ENCODE data around the gene AARS1. TPM values are rescaled to one million over a fixed set of nuclear protein-coding genes. Genes with fewer than 3 reads are reported as not detected.

The AARS1 gene
- polyA plus RNA-seq, 3 donors: 13.9 to 16.6 (median 16.3) TPM

DNA sequence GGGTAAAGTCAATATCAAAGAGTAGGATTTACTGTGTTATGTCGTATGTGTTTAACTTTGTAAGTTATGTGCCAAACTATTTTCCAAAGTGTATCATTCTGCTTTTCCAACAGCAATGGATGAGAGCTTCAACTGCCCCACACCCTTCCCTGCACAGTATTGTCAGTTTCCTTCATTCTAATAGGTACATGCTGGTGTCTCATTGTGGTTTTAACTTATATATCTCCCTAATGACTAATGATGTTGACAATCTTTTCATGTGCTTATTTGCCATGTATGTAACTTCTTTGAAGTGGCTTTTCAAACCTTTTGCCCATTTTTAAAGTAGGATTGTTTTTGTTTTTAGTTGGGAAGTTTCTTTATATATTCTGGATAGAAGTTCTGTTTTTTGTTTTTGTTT, 13.4 kb upstream of the AARS1 start:
- Mint-ChIP-seq H3K27me3 (ENCODE audit: low read depth in 3 of 3) (no peaks in the 10 kb centered on the region), H3K27ac (peak overlapping the region in 1 of 7 donors; percentile 43), H3K36me3 (peaks cover 14 to 29% of the 10 kb centered on the region in 2 donors), H3K4me3 (no peak overlapping the region), H3K9me3 (peaks cover 4 to 10% (median 8%) of the 10 kb centered on the region in 7 donors), H3K4me1 (peaks cover 47% of the 10 kb centered on the region)
- TF ChIP-seq, protein P1, sequence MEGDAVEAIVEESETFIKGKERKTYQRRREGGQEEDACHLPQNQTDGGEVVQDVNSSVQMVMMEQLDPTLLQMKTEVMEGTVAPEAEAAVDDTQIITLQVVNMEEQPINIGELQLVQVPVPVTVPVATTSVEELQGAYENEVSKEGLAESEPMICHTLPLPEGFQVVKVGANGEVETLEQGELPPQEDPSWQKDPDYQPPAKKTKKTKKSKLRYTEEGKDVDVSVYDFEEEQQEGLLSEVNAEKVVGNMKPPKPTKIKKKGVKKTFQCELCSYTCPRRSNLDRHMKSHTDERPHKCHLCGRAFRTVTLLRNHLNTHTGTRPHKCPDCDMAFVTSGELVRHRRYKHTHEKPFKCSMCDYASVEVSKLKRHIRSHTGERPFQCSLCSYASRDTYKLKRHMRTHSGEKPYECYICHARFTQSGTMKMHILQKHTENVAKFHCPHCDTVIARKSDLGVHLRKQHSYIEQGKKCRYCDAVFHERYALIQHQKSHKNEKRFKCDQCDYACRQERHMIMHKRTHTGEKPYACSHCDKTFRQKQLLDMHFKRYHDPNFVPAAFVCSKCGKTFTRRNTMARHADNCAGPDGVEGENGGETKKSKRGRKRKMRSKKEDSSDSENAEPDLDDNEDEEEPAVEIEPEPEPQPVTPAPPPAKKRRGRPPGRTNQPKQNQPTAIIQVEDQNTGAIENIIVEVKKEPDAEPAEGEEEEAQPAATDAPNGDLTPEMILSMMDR (IDR thresholded peaks at IDR 0.05): no peak
- Histone ChIP-seq H3K4me3 (replicated peaks in 1 of 3; ENCODE audit: low read depth in 2 of 3, low read length in 3 of 3) (no peak overlapping the region), H2AFZ (ENCODE audit: insufficient read depth, low read depth, low read length, poor library complexity, severe bottlenecking) (no peak overlapping the region), H3K79me2 (ENCODE audit: insufficient read depth, low read length) (peaks cover 72% of the 10 kb centered on the region), H3K9me3 (replicated peaks in 1 of 2; ENCODE audit: control insufficient read depth in 1 of 2, insufficient read depth in 1 of 2, low read length in 2 of 2) (no peaks in the 10 kb centered on the region), H3K9ac (ENCODE audit: insufficient read depth, low read length, poor library complexity, severe bottlenecking) (no peak overlapping the region), H3K36me3 (replicated peaks in 1 of 2; ENCODE audit: control insufficient read depth in 1 of 2, insufficient read depth in 2 of 2, low read length in 2 of 2) (no peaks in the 10 kb centered on the region), H3K27ac (ENCODE audit: low read depth in 1 of 2, low read length in 2 of 2) (peak overlapping the region in 1 of 2 donors; percentile 24), H3K4me2 (replicated peaks; ENCODE audit: extremely low read depth, low read length, poor library complexity, severe bottlenecking) (no peak overlapping the region), H4K20me1 (ENCODE audit: insufficient read depth, low read length) (peaks cover 4% of the 10 kb centered on the region), H3K4me1 (ENCODE audit: control insufficient read depth in 1 of 2, insufficient read depth in 2 of 2, low read length in 2 of 2) (peaks cover 28 to 37% of the 10 kb centered on the region in 2 donors), H3K27me3 (ENCODE audit: control insufficient read depth in 2 of 2, insufficient read depth in 2 of 2, low read length in 2 of 2) (no peaks in the 10 kb centered on the region)
- no peak for DNase-seq
- intact Hi-C loops (cut with micrococcal nuclease): no loop called here
- WGBS (ENCODE audit: insufficient coverage): no CpG with 5 or more reads among the region's 1 CpG

DNA sequence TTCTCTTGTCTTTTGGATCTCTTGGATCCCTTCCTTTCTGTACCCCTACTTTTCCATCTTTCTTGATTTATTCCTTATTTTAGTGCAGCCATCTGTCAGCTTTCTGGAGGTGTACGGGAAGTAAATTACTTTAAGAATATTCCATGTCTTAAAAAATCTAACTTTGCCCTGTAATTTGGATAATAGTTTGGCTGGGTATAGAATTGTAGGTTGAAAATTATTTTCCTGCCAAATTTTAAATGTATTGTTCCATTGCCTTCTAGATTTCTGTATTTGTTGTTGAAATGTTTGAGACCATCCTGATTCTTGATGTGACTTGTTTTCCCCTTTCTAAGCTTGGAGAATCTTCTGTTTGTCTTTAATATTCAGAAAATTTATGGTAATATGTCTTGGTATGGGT, 11.8 kb upstream of the AARS1 start:
- peaks cover 4 to 10% (median 8%) of the 10 kb centered on the region in 7 donors for H3K9me3 Mint-ChIP-seq
- peaks cover 4% of the 10 kb centered on the region for H4K20me1 ChIP-seq (ENCODE audit: insufficient read depth, low read length)
- no peak overlapping the region for H3K4me2 ChIP-seq (replicated peaks; ENCODE audit: extremely low read depth, low read length, poor library complexity, severe bottlenecking)
- no peak overlapping the region for H3K9ac ChIP-seq (ENCODE audit: insufficient read depth, low read length, poor library complexity, severe bottlenecking)
- intact Hi-C loops (cut with micrococcal nuclease): no loop called here
- H3K27me3 Mint-ChIP-seq (ENCODE audit: low read depth in 3 of 3): no peaks in the 10 kb centered on the region
- no peak overlapping the region for H3K4me3 Mint-ChIP-seq
- peaks cover 58% of the 10 kb centered on the region for H3K79me2 ChIP-seq (ENCODE audit: insufficient read depth, low read length)
- no peak overlapping the region for H2AFZ ChIP-seq (ENCODE audit: insufficient read depth, low read depth, low read length, poor library complexity, severe bottlenecking)
- no peak overlapping the region for H3K27ac ChIP-seq (ENCODE audit: low read depth in 1 of 2, low read length in 2 of 2)
- no CpG with 5 or more reads among the region's 1 CpG for WGBS (ENCODE audit: insufficient coverage)
- H3K4me1 Mint-ChIP-seq: peaks cover 47% of the 10 kb centered on the region
- H3K36me3 Mint-ChIP-seq: peaks cover 14 to 25% of the 10 kb centered on the region in 2 donors
- TF ChIP-seq, protein P1 (IDR thresholded peaks at IDR 0.05): no peak
- H3K4me1 ChIP-seq (ENCODE audit: control insufficient read depth in 1 of 2, insufficient read depth in 2 of 2, low read length in 2 of 2): peaks cover 28 to 37% of the 10 kb centered on the region in 2 donors
- no peak overlapping the region for H3K4me3 ChIP-seq (replicated peaks in 1 of 3; ENCODE audit: low read depth in 2 of 3, low read length in 3 of 3)
- H3K36me3 ChIP-seq (replicated peaks in 1 of 2; ENCODE audit: control insufficient read depth in 1 of 2, insufficient read depth in 2 of 2, low read length in 2 of 2): no peaks in the 10 kb centered on the region
- H3K27me3 ChIP-seq (ENCODE audit: control insufficient read depth in 2 of 2, insufficient read depth in 2 of 2, low read length in 2 of 2): no peaks in the 10 kb centered on the region
- H3K27ac Mint-ChIP-seq: no peak overlapping the region
- no peak for DNase-seq
- H3K9me3 ChIP-seq (replicated peaks in 1 of 2; ENCODE audit: control insufficient read depth in 1 of 2, insufficient read depth in 1 of 2, low read length in 2 of 2): no peaks in the 10 kb centered on the region

All from CD14-positive monocyte (primary cell).